Panc1 (cell line): ENCODE measurements around the gene BRK1. TPM values are rescaled to one million over a fixed set of nuclear protein-coding genes. Genes with fewer than 3 reads are reported as not detected.
A peak's percentile ranks its signal among the peaks of the same experiment; 100 is the strongest.

ENCODE experiments used
- ATAC-seq: fragments of 200-7000 bp; cut with Tn5 transposase; 2 replicates; pipeline ENCODE4 v1.9.1; 2020; ENCODE audit warnings: mild to moderate bottlenecking, moderate library complexity
- BruUV-seq: library from RNA; stranded (reverse); fragments of 400-500 nt; replicated peaks from 2 replicates; lab custom pipeline; 2021; lab: Mats Ljungman, UMichigan
- CTCF ChIA-PET: fragments of 300-600 bp; sonication (Branson Sonifier 250); formaldehyde crosslinking; loops from one replicate; lab custom pipeline; 2022; ENCODE audit warnings: antibody characterized with exemption; lab: Charles Lee
- POLR2A ChIA-PET: fragments of 300-600 bp; sonication (Branson Sonifier 250); formaldehyde crosslinking; loops from one replicate; lab custom pipeline; 2022; ENCODE audit warnings: antibody characterized with exemption; lab: Charles Lee
- DNase-seq: peaks from one replicate; pipeline ENCODE4 v3.0.0-alpha.2; 2010; ENCODE audit warnings: low read depth, low spot score
- H3K27ac ChIP-seq: 2 replicates; pipeline ENCODE4 v1.5.1; 2011; ENCODE audit warnings: mild to moderate bottlenecking, low read length, inconsistent platforms
- H3K27me3 ChIP-seq: fragments of 200-500 bp; sonication (Bioruptor generic); 2 replicates; pipeline ENCODE4 v1.6.0; 2014; ENCODE audit warnings: low read length, inconsistent platforms; ENCODE audit not compliant: control insufficient read depth, insufficient read depth
- H3K36me3 ChIP-seq: fragments of 200-500 bp; sonication (Bioruptor generic); 2 replicates; pipeline ENCODE4 v1.5.1; 2014; ENCODE audit warnings: inconsistent platforms, mild to moderate bottlenecking, low read length, moderate library complexity; ENCODE audit not compliant: control insufficient read depth, insufficient read depth
- H3K4me1 ChIP-seq: 2 replicates; pipeline ENCODE4 v1.5.1; 2011; ENCODE audit warnings: inconsistent platforms, mild to moderate bottlenecking, low read length, moderate library complexity; ENCODE audit not compliant: control insufficient read depth, insufficient read depth
- H3K4me3 ChIP-seq, 2 experiments: 2 replicates each; pipeline ENCODE4 v1.5.1; 2011 to 2012; ENCODE audit warnings: low read depth in 2 of 2, low read length in 2 of 2, mild to moderate bottlenecking in 2 of 2, inconsistent platforms in 1 of 2, moderate library complexity in 1 of 2
- H3K9me3 ChIP-seq: fragments of 200-500 bp; sonication (Bioruptor generic); 2 replicates; pipeline ENCODE4 v1.5.1; 2014; ENCODE audit warnings: low read depth, mild to moderate bottlenecking, inconsistent platforms, low read length, moderate library complexity; ENCODE audit not compliant: control insufficient read depth, insufficient read depth
- CTCF ChIP-seq: fragments of 450-650 bp; IDR thresholded peaks from 2 replicates; pipeline ENCODE4 v1.5.1; 2017; ENCODE audit warnings: mild to moderate bottlenecking
- POLR2AphosphoS5 ChIP-seq: IDR thresholded peaks from 2 replicates; pipeline ENCODE4 v1.6.1; 2012; ENCODE audit warnings: mild to moderate bottlenecking, low read depth, low read length, moderate library complexity
- REST ChIP-seq, 2 experiments: IDR thresholded peaks; 2 replicates each; pipeline ENCODE4 v1.6.1; 2011 to 2012; ENCODE audit warnings: low read depth in 2 of 2, control low read depth in 1 of 2, low read length in 1 of 2, mild to moderate bottlenecking in 1 of 2, moderate library complexity in 1 of 2; ENCODE audit not compliant: insufficient read depth in 1 of 2
- SIN3A ChIP-seq: IDR thresholded peaks from 2 replicates; pipeline ENCODE4 v1.6.1; 2012; ENCODE audit warnings: low read depth, mild to moderate bottlenecking, low read length, moderate library complexity, borderline replicate concordance; ENCODE audit not compliant: insufficient read depth
- TCF7L2 ChIP-seq: IDR thresholded peaks from 2 replicates; pipeline ENCODE4 v1.6.1; 2011; ENCODE audit warnings: mild to moderate bottlenecking, low read depth, low read length, inconsistent platforms
- in situ Hi-C: cut with HindIII; loops from 2 replicates; pipeline ENCODE4 v1.10.0; 2016; ENCODE audit warnings: low sequenced_read_pairs, low pct_unique_long_range_greater_than_20kb
- intact Hi-C: fragments of 100-400 bp; cut with micrococcal nuclease; formaldehyde crosslinking; loops from one replicate; pipeline ENCODE4 v1.10.0; 2022; ENCODE audit not compliant: unreplicated experiment
- total RNA-seq: library from RNA; stranded (reverse); gene quantifications from one replicate; pipeline ENCODE4 v1.2.1, GENCODE V29; 2021; ENCODE audit not compliant: unreplicated experiment

BRK1 gene
- total RNA-seq, 1 experiment from 2014 or later, result 81.9 TPM

- TF ChIP-seq CTCF (no peak), SIN3A (no peak), POLR2AphosphoS5 (no peak), REST (IDR thresholded peaks at IDR 0.05; ENCODE audit: insufficient read depth in 1 of 2, low read depth in 2 of 2, low read length in 1 of 2) (no peak), TCF7L2 (no peak)
- Histone ChIP-seq H3K27ac (peak overlapping the region; percentile 81), H3K36me3 (no peaks in the 10 kb centered on the region), H3K4me1 (no peaks in the 10 kb centered on the region), H3K9me3 (no peaks in the 10 kb centered on the region), H3K4me3 (peak overlapping the region; percentile 78 to 95), H3K27me3 (no peaks in the 10 kb centered on the region)
- no peak for DNase-seq
- ChIA-PET CTCF (no interaction called here), POLR2A (interaction anchor here (0.6 kb wide), 1 partner anchor 18 kb away, joined by 4 read pairs; no protein-coding TSS in a partner anchor)
- intact Hi-C loops (no loop called here), in situ Hi-C loops (no loop called here)
- BruUV-seq, result no TSS peak
- peak; percentile 7; the same call in 1 of the 2 replicates for ATAC-seq
Observed at GRCh38 chr3:10140996-10141546, 25.6 kb downstream of the BRK1 start.

DNA sequence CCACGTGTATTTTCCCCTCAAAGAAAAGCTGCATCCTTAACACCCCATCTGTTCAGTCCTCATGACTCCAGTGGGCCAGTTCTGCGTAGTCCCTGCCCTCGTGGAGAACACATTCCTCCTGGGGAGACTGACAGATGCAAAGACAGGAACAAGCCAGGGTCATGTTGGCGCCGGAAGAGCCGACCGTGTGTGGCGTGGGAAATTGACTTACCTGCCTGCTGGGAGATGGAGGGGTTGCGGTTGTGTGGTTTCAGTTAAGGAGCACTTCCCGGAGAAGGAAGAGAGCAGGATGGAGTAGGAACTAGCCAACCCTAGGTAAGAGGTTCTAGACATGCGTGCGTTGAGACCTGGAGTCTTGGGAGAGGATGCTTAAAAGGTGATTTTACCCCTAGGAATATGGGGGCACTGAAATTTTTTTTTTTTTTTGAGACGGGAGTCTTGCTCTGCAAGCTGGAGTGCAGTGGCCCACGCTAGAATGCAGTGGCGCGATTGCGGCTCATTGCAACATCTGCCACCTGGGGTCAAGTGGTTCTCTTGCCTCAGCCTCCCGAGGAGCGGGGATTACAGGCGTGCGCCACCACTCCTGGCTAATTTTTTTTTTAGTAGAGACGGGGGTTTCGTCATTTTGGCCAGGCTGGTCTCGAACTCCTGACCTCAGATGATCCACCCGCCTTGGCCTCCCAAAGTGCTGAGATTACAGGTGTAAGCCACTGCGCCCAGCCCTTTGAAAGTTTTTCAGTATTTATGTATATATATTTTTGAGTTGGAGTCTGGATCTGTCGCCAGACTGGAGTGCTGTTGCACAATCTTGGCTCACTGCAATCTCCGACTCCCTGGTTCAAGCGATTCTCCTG lies 27.5 kb downstream of the BRK1 start:
- intact Hi-C loops, result no loop called here
- TF ChIP-seq SIN3A (no peak), REST (IDR thresholded peaks at IDR 0.05; ENCODE audit: insufficient read depth in 1 of 2, low read depth in 2 of 2, low read length in 1 of 2) (no peak), TCF7L2 (no peak), CTCF (no peak), POLR2AphosphoS5 (no peak)
- ChIA-PET CTCF (no interaction called here), POLR2A (interaction anchor here (0.6 kb wide), 2 partner anchors 61 to 1730 kb away, joined by 3 to 6 read pairs; no protein-coding TSS in a partner anchor)
- H3K4me1 ChIP-seq, result no peaks in the 10 kb centered on the region
- in situ Hi-C loops, result no loop called here
- H3K4me3 ChIP-seq, result peak overlapping the region; percentile 78 to 95
- ATAC-seq, result no peak
- peak overlapping the region; percentile 86 for H3K27ac ChIP-seq
- no TSS peak for BruUV-seq
- DNase-seq, result no peak
- no peaks in the 10 kb centered on the region for H3K27me3 ChIP-seq
- H3K9me3 ChIP-seq, result no peaks in the 10 kb centered on the region
- H3K36me3 ChIP-seq, result no peaks in the 10 kb centered on the region
